Stimulated activated CD4-positive, alpha-beta T cell treated with anti-CD3 and anti-CD28 coated beads, Interleukin-15, amount 100 ng/mL, for 1 hour (primary cell): Measurements from ENCODE around the gene SLC25A23.
A peak's percentile ranks its signal among the peaks of the same experiment; 100 is the strongest.
"Not testable (repeated sequence)": the region's sequence is repeated elsewhere in the genome, so short reads cannot be mapped to it uniquely, and the experiment has no call there.

Source experiments
- DNase-seq, 2 donors: peaks; one replicate each; pipeline ENCODE4 v3.0.0-alpha.2; 2020; ENCODE audit warnings: low read depth in 1 of 2, low spot score in 1 of 2

SLC25A23 gene

GRCh38 chr19:6406401-6406800 is 53.2 kb downstream of the SLC25A23 start:
- no peak for DNase-seq

DNA sequence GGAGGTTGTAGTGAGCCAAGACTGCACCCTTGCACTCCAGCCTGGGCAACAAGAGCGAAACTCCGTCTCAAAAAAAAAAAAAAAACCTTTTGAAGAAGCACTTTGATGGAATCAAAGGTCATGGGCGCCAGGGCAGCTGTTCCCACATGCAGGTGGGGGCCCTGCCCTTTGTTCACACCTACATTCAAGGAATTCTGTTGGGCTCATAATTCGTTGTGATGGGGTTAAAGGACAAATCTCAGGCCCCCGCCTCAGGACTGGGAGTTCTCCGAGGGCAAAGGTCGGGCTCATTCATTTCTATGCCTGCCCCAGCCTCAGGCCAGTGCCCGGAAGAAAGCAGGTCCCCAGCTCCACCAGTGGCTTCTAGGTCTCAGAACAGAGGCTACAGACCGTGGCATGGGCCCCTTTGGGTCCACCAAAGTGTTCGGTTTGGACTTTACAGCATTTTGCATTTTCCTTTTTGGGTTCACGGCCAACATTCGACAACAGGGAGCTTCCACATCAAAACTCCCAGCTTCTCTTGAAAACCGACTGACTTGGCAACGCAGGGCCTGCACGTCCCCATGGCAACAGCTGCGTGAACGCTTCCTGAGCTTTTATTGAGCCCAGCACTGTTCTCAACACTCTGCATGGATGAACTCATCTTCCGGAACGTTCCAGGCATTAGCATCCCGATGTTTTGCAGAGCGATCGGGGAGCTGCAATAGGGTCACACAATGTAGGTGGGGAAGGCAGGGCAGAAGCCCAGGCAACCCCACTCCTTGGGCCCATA is 56.6 kb downstream of the SLC25A23 start:
- DNase-seq: no peak

- no peak for DNase-seq
These were observed 57.5 kb downstream of the SLC25A23 start for GRCh38 chr19:6402058-6402457.

DNA sequence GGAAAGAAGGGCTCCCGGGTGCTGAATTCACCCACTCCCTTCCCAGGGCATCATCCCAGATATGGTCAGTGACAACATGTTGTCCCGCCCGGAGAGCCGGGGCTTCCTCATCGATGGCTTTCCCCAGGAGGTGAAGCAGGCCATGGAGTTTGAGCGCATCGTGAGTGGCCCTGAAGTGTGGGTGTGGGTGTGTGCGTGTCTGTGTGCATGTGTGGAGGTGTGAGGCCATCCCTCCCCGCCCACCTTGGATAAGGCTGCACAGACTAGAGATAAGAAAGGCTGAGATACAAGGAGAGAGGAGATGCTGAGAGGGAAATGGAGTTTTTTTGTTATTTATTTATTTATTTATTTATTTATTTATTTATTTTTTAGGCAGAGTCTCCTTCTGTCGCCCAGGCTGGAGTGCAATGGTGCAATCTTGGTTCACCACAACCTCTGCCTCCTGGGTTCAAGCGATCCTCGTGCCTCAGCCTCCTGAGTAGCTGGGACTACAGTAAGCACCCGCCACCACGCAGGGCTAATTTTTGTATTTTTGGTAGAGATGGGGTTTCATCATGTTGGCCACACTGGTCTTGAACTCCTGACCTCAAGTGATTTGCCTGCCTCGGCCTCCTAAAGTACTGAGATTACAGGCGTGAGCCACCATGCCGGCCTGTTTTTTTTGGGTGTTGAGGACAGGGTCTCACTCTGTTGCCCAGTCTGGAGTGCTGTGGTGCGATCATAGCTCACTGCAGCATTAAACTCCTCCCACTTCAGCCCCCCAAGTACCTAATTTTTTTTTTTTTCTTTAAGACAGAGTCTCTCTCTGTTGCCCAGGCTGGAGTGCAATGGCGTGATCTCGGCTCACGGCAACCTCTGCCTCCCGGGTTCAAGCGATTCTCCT is 59.3 kb downstream of the SLC25A23 start:
- not testable (repeated sequence) for DNase-seq

GRCh38 chr19:6396305-6396704 is 63.3 kb downstream of the SLC25A23 start:
- no peak for DNase-seq

GRCh38 chr19:6394831-6395230 is 64.8 kb downstream of the SLC25A23 start:
- DNase-seq: no peak

GRCh38 chr19:6393983-6394412 is 65.6 kb downstream of the SLC25A23 start:
- peak; percentile 44 to 61 for DNase-seq

DNA sequence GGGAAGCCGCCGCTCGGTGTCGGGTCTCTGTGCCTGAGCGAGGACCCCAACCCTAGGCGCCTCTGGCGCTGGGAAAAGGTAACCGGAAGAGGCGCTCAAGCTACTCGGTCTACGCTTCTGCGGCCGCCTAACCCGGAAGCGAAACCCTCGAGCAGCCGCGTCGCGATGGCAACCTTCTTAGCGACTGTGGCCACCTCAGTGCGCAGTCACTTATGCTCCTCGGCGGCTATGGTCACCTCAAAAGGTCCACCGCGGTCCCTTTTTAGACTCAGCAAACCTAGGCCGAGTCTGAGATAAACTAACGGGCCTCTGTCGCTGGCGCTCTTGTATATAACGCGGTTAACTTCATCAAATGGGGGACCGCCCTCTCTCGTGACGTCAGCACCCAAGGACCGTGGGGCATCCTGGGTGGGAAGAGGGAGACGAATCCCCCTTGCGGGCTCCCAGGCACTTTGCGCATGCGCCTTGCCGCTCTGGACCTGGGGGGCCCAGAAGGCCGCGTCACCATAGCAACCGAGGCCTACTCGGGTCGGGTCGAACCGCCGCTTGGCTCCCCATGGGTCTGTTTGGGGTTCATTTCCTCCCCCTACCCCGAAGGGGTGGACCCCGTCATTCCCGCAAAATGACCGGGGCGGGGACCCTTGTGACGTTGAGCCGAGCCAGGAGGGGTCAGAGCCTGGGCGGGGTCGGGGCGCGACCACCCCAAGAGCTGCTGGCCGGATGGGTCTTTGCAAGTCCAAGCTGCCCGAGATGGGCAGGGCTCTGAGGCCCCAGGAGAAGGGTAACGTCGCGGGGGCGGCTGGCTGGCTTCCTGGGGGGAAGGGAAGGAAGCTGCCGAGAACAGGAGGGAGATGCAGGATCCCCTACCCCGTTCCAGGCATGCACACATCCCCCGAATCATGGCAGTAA is 66.3 kb downstream of the SLC25A23 start, which contains the start of gene GTF2F1:
Gene GTF2F1, minus strand, starts transcription at position 91 of the 909 bp plus-strand sequence. CDS start 169 bp downstream, outside the sequence.
- peak; percentile 79 to 87 for DNase-seq

- DNase-seq: no peak
These were observed 67.1 kb downstream of the SLC25A23 start for GRCh38 chr19:6392221-6393073.
